Brain pericyte (primary cell): ENCODE results near the gene SMCO2.

Experiments used
- DNase-seq: peaks from one replicate; pipeline ENCODE4 v3.0.0-alpha.2; 2012; ENCODE audit warnings: low read depth, low spot score

SMCO2 gene

GRCh38 chr12:27453421-27453820, 6.9 kb downstream of the SMCO2 start:
- no peak for DNase-seq

GRCh38 chr12:27455589-27455988, 9.1 kb downstream of the SMCO2 start:
- no peak for DNase-seq

- DNase-seq = no peak
Observed at GRCh38 chr12:27456618-27457017, 10.1 kb downstream of the SMCO2 start.

DNA sequence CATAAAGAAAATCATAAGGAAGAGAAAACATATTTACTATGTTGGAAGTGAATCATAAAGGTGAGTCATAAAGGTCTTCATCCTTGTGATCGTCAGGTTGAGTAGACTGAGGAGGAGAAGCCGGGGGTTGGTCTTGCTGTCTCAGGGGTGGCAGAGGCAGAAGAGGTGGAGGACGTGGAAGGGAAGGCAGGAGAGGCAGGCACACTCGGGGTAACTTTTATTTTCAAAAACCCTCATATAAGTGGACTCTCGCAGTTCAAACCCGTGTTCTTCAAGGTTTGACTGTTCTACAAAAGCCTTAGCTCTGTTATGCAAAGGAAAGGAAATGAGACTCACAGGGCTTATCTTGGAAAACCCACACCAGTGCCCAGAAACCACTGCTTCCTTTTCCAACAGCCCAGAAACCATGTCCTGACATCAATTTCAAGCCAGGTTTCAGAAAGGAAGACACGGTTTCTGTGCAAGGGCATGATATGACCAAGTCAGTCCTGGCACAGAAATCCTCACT, 14.0 kb downstream of the SMCO2 start:
- no peak for DNase-seq

DNA sequence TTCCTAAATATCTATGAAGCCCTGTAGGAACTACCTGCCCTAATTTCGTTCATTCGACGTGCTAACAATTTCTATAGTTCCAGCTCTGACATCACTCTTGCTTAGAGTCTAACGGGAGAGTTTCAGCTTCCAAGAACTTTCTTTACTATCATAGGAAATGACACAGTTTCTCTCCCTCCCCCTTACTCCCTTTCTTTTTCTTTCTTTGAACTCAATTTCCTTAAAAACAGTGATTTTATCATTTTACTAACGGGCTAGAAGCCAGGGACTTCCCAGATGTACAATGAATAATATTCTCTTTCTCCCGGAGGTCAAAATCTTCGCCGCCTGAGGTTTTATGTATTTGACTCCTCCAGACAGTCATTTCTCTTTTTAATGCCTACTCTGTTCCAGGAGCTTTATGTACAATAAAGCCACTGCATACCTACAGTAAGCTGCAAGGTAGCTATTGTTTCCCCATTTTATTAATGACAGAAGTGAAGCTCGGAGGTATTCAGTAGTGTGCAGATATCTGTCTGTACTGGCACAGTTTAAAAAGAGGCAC, 15.7 kb downstream of the SMCO2 start:
- no peak for DNase-seq

- no peak for DNase-seq
Observed at GRCh38 chr12:27462851-27463250, 16.3 kb downstream of the SMCO2 start.

- no peak for DNase-seq
Observed at GRCh38 chr12:27463511-27464219, 17.1 kb downstream of the SMCO2 start.

DNA sequence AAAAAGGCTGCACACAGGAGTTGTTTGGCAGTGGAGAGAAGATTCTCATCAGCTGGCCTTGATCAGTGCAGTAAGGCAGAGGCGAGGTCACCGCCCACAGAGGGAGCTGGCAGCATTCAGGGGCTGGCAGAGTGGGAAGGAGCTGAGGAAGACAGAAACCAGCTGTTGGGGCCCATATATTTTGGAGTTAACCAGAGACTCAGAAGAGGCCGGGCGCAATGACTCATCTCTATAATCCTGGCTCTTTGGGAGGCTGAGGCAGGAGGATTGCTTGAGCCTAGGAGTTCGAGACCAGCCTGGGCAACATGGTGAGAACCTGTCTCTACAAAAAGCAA, 17.7 kb downstream of the SMCO2 start:
- DNase-seq = no peak

- no peak for DNase-seq
Observed at GRCh38 chr12:27467641-27468040, 21.1 kb downstream of the SMCO2 start.

DNA sequence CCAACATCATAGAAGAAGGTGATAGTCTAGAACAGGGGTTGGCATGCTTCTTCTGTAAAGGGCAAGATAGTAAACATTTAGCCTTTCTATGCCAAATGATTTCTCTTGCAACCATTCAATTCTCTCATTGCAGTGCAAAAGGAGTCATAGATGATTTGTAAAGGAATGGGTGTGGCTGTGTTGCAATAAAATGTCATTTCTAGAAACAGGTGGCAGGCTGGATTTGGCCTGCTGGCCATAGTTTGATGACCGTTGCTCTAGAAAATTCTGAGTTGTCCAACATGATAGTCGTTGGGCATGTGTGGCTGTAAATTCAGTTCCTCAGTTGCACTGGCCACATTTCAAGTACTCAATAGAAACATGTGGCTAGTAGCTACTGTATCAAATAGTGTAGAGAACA, 21.7 kb downstream of the SMCO2 start:
- DNase-seq = no peak

DNA sequence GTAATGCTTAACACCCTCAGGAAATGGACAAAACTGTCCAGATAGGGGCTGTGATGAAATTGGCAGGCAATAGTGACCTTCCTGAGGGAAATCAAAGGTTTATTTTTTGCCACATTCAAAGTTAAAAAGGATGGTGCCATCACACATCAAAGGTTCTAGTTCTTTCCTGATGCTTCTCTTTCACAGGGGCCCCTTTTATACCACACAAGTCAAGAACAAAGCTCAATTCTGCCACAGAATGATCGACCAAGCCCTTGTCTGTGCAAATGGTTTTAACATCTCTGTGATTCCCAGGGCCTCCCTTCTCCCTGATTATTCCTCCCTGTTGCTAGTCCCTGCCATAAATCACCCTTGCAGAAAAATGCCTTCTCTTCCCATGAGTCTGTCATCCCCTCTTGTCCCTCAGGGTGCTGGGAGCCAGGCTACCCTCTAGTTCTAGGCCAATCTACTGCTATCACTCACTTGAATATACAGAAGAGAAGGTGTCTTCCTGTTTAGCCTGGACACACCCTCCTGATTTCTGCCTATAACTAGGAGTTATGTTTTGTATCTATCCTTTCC, 22.7 kb downstream of the SMCO2 start:
- no peak for DNase-seq

- no peak for DNase-seq
Observed at GRCh38 chr12:27472604-27473003, 26.1 kb downstream of the SMCO2 start.

DNA sequence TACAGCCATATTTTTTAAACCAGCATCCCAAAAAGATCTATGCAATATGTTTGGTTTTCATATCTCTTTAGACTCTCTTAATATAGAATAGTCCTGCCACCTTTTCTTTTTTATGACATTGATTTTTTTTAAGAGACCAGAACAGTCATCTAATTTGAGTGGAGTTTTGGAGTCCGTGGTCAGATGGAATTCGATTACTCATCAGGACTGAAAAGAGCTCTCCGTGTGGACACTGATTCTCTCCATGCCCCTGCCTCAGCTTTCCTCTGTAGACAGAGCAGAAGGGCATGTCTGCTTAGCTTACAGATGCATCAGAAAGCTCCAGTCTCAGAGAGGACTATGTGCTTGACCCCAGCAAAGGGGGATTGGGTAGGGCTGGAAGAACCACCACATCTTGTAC, 27.8 kb downstream of the SMCO2 start:
- no peak for DNase-seq

DNA sequence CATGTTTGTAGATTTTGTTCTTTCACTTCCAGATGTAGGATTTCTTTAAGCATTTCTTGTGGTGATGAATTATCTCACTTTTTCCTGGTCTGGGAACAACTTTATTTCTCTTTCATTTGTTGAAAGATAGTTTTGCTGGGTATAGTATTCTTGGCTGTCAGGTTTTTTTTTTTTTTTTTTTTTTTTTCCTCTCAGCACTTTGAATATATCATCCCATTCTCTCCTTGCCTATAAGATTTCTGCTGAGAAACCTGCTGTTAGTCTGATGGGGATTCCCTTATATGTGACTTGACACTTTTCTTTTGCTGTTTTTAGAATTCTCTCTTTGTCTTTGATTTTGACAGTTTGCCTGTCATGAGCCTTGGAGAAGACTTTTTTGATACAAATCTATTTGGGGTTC, 30.5 kb downstream of the SMCO2 start:
- no peak for DNase-seq

GRCh38 chr12:27478949-27479348, 32.4 kb downstream of the SMCO2 start:
- no peak for DNase-seq

- DNase-seq = no peak
Observed at GRCh38 chr12:27480016-27480415, 33.5 kb downstream of the SMCO2 start.

GRCh38 chr12:27486961-27487360, 40.4 kb downstream of the SMCO2 start:
- DNase-seq = no peak

GRCh38 chr12:27488479-27488878, 41.9 kb downstream of the SMCO2 start:
- no peak for DNase-seq

DNA sequence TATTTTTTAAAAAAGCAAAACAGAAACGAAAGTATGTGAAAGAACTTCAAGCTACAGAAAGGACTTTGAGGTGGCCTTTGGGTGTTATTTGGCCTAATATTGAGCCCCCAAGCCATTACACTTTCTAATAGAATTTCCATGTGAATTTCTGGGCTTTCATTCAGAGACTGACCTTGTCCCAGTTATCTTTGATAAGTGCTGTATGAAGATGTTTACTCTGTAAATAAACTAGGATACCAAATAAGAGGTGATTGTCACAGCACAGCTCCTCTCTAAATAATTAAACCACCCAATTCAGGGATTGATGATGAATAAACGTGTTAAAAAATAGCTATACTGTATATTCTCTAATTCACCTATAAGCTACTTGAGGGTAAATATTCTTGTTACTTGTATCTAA, 44.7 kb downstream of the SMCO2 start:
- DNase-seq = no peak

DNA sequence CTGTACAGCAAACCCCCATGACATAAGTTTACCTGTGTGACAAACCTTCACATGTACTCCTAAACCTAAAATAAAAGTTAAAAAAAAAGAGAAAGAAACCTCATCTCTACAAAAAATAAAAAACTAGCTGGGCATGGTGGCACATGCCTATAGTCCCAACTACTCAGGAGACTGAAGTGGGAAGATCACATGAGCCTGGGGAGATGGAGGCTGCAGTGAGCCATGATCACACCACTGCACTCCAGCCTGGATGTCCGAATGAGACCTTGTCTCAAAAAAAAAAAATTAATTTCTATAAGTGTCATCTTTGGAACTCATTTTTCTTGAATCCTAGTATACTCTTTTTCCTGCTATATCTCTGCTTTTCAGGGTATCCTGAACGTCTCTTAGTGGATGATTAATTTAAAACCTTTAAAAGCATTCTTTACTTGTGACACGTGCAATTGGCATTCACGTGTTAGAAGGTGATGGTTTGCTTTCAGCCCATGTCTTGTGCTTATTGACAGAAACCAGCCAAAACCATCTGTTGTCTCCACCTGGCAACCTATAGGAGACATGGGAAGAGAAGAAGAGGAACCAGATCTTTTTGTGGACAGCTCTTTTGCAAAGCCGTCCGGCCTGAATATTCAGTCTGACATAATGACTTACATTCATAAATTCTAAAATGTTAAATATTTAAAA, 46.9 kb downstream of the SMCO2 start:
- DNase-seq = no peak

- DNase-seq = no peak
Observed at GRCh38 chr12:27497446-27497845, 50.9 kb downstream of the SMCO2 start.

DNA sequence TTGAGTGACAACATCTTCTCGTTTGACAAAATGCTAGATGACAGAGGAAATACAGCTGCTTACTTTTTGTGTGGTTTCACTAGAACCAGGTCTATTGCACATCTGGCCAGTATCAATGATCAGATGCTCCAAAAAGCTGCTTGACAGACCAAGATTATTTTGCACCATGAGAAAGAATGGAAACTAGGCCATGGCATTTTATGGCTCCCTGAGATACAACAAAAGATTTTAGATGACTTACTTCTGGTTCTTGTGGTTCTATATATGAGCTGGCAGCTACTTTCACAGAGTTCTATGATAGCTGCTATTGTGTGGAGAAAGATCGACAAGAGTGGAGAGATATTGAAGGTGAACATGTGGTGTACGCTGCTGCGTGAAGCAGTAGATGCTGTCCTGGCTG, 51.6 kb downstream of the SMCO2 start:
- no peak for DNase-seq

- no peak for DNase-seq
Observed at GRCh38 chr12:27498761-27499160, 52.2 kb downstream of the SMCO2 start.
